CD4-positive, alpha-beta T cell (primary cell): ENCODE data around the gene SACS. TPM values are rescaled to one million over a fixed set of nuclear protein-coding genes. Genes with fewer than 3 reads are reported as not detected.

Source experiments
- ATAC-seq: fragments of 200-7000 bp; cut with Tn5 transposase; one replicate; pipeline ENCODE4 v1.10.0; 2022; ENCODE audit warnings: mild to moderate bottlenecking; ENCODE audit not compliant: poor library complexity
- CTCF ChIA-PET: fragments of 350-600 bp; sonication (Branson Sonifier 250); formaldehyde crosslinking; loops from one replicate; lab custom pipeline; 2021; ENCODE audit warnings: antibody characterized with exemption, inconsistent platforms; lab: Charles Lee
- POLR2A ChIA-PET: fragments of 350-600 bp; sonication (Branson Sonifier 250); formaldehyde crosslinking; loops from one replicate; lab custom pipeline; 2021; ENCODE audit warnings: antibody characterized with exemption, inconsistent platforms; lab: Charles Lee
- DNase-seq, 14 experiments: peaks; one replicate each; pipeline ENCODE4 v3.0.0-alpha.2; 2013 to 2020; ENCODE audit warnings: mixed read lengths in 2 of 14
- H3K27ac ChIP-seq, 2 donors: one replicate each; pipeline versions ENCODE4 v1.5.1 to v1.7.0; 2013; ENCODE audit warnings: low read length in 2 of 2, low read depth in 1 of 2, mild to moderate bottlenecking in 1 of 2
- H3K27me3 ChIP-seq, 2 experiments: 1 replicate in 1 of 2; 2 replicates in 1 of 2; pipeline versions ENCODE4 v1.6.1 to v1.7.0; 2013; ENCODE audit warnings: low read length in 2 of 2, control low read depth in 1 of 2, mild to moderate bottlenecking in 1 of 2, moderate library complexity in 1 of 2; ENCODE audit not compliant: insufficient read depth in 2 of 2, control insufficient read depth in 1 of 2
- H3K36me3 ChIP-seq: one replicate; pipeline ENCODE4 v1.6.1; 2013; ENCODE audit warnings: low read length, control low read depth; ENCODE audit not compliant: insufficient read depth
- H3K4me1 ChIP-seq: one replicate; pipeline ENCODE4 v1.6.1; 2013; ENCODE audit warnings: low read length, control low read depth; ENCODE audit not compliant: insufficient read depth
- H3K4me3 ChIP-seq: one replicate; pipeline ENCODE4 v1.5.1; 2013; ENCODE audit warnings: mild to moderate bottlenecking, low read length, moderate library complexity
- H3K9me3 ChIP-seq, 2 experiments: 1 replicate in 1 of 2; 2 replicates in 1 of 2; pipeline versions ENCODE4 v1.6.1 to v1.7.0; 2013; ENCODE audit warnings: low read length in 2 of 2, mild to moderate bottlenecking in 2 of 2, control low read depth in 1 of 2, moderate library complexity in 1 of 2; ENCODE audit not compliant: control insufficient read depth in 1 of 2, insufficient read depth in 1 of 2
- H3K27ac Mint-ChIP-seq: one replicate; pipeline ENCODE4 v1.8.0; 2020; ENCODE audit warnings: mixed read lengths
- H3K27me3 Mint-ChIP-seq: one replicate; pipeline ENCODE4 v1.8.0; 2021; ENCODE audit warnings: mixed read lengths
- H3K36me3 Mint-ChIP-seq: one replicate; pipeline ENCODE4 v1.8.0; 2021; ENCODE audit warnings: low read depth, mixed read lengths
- H3K4me1 Mint-ChIP-seq: one replicate; pipeline ENCODE4 v1.8.0; 2021; ENCODE audit warnings: low read depth, mixed read lengths
- H3K4me3 Mint-ChIP-seq: one replicate; pipeline ENCODE4 v1.8.0; 2020; ENCODE audit warnings: mild to moderate bottlenecking, mixed read lengths
- H3K9me3 Mint-ChIP-seq: one replicate; pipeline ENCODE4 v1.8.0; 2020; ENCODE audit warnings: mixed read lengths
- CTCF ChIP-seq: fragments of 200-600 bp; IDR thresholded peaks from one replicate; pipeline ENCODE4 v1.8.0; 2022; ENCODE audit warnings: antibody characterized with exemption, mild to moderate bottlenecking
- intact Hi-C, 2 experiments: fragments of 100-400 bp; cut with DNase I in 1 of 2; cut with micrococcal nuclease in 1 of 2; formaldehyde crosslinking; loops; one replicate each; pipeline versions ENCODE4 v1.15.1 to v1.9.0; 2023 to 2025; cut with DNase I, micrococcal nuclease
- total RNA-seq, 174 experiments: library from RNA in 2 of 174; stranded (reverse) in 2 of 174; gene quantifications; one replicate each; pipeline ENCODE4 v1.2.3 and lab custom pipeline; 2021 to 2026

SACS gene
- total RNA-seq, 2 experiments from 2014 or later: 8.7 to 11.6 TPM

GRCh38 chr13:23477101-23477500 is 43.6 kb upstream of the SACS start:
- POLR2A ChIA-PET: no interaction called here
- no peaks in the 10 kb centered on the region for H3K36me3 ChIP-seq

DNA sequence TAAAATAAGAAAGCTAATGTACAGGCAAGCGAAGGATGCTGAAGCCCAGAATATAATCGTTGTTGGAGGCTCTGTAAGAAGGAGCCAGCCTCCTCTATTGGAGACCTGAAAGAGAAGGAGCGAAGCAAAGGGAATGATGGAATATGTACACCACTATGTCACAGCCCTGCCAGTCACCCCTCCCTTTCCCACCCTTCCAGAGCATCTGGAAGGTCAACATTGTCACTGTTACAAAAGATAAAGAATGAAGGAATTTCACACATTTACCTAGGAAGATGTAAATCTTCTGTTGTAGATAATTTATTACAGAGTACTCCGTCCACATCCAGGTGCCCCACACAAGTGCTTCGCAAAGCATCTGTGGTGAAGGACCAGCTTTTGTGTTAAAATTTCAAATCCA is 39.7 kb upstream of the SACS start:
- no peak for ATAC-seq
- Mint-ChIP-seq H3K27me3 (peaks cover 6% of the 10 kb centered on the region), H3K4me1 (no peaks in the 10 kb centered on the region), H3K9me3 (no peaks in the 10 kb centered on the region), H3K27ac (no peak overlapping the region), H3K36me3 (no peaks in the 10 kb centered on the region), H3K4me3 (no peak overlapping the region)
- ChIA-PET POLR2A (no interaction called here), CTCF (no interaction called here)
- H3K4me1 ChIP-seq: no peaks in the 10 kb centered on the region
- DNase-seq: no peak
- H3K36me3 ChIP-seq: no peaks in the 10 kb centered on the region
- no peak for TF ChIP-seq CTCF
- no peaks in the 10 kb centered on the region for H3K9me3 ChIP-seq
- H3K4me3 ChIP-seq: no peak overlapping the region
- intact Hi-C loops: no loop called here
- H3K27ac ChIP-seq: no peak overlapping the region
- H3K27me3 ChIP-seq: peaks cover 0 to 4% of the 10 kb centered on the region in 2 experiments

More at GRCh38 chr13:23477101-23477500, 43.6 kb upstream of the SACS start:
- H3K9me3 Mint-ChIP-seq: peaks cover 7% of the 10 kb centered on the region
- Histone ChIP-seq H3K27me3 (peaks cover 0 to 4% of the 10 kb centered on the region in 2 experiments), H3K27ac (no peak overlapping the region), H3K4me3 (no peak overlapping the region), H3K4me1 (no peaks in the 10 kb centered on the region), H3K9me3 (peaks cover 5 to 16% of the 10 kb centered on the region in 2 experiments)
- no peak for TF ChIP-seq CTCF
- no peak overlapping the region for H3K27ac Mint-ChIP-seq
- intact Hi-C loops: no loop called here
- H3K36me3 Mint-ChIP-seq: peaks cover 4% of the 10 kb centered on the region
- H3K4me1 Mint-ChIP-seq: no peaks in the 10 kb centered on the region
- no peak for DNase-seq
- ATAC-seq: no peak
- no peak overlapping the region for H3K4me3 Mint-ChIP-seq
- CTCF ChIA-PET: no interaction called here
- H3K27me3 Mint-ChIP-seq: peaks cover 6% of the 10 kb centered on the region

DNA sequence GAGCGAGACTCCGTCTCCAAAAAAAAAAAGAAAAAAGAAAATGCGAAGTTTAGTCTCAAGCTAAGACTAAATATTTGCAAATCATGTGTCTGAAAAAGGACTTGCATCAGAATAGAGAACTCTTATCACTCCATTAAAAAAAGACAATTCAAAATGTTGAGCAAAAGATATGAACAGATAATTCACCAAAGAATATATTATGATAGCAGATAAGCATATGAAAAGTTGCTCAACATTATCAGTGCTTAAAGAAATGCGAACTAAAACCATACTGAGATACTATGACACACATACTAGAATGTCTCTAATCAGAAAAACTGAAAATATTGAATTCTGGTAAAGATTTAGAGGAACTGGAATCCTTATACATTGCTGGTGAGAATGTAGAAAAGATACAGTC is 38.7 kb upstream of the SACS start:
- Mint-ChIP-seq H3K27me3 (peaks cover 6% of the 10 kb centered on the region), H3K4me3 (no peak overlapping the region), H3K36me3 (no peaks in the 10 kb centered on the region), H3K27ac (no peak overlapping the region), H3K4me1 (no peaks in the 10 kb centered on the region), H3K9me3 (no peaks in the 10 kb centered on the region)
- H3K9me3 ChIP-seq: no peaks in the 10 kb centered on the region
- no peak for ATAC-seq
- ChIA-PET POLR2A (no interaction called here), CTCF (no interaction called here)
- H3K27me3 ChIP-seq: peaks cover 0 to 4% of the 10 kb centered on the region in 2 experiments
- no peak overlapping the region for H3K27ac ChIP-seq
- TF ChIP-seq CTCF: no peak
- H3K4me3 ChIP-seq: no peak overlapping the region
- no peak for DNase-seq
- intact Hi-C loops: no loop called here
- H3K4me1 ChIP-seq: peaks cover 1% of the 10 kb centered on the region
- H3K36me3 ChIP-seq: no peaks in the 10 kb centered on the region
